Upper lobe of right lung (tissue), 1 donor: Measurements from ENCODE around the gene SCNN1A. TPM values are rescaled to one million over a fixed set of nuclear protein-coding genes. Genes with fewer than 3 reads are reported as not detected.

Experiments
- total RNA-seq: library from RNA; stranded (reverse); fragmentation: NEBNext Ultra II Directional; extraction: Animal tissue kit (Norgen Biotek cat#: 25700); gene quantifications from one replicate; pipeline ENCODE4 v1.2.1, GENCODE V29; 2021
- donor health status: DM: no; HTN: yes; CAD: no; lungs with severe emphysema.

Gene SCNN1A
- total RNA-seq, 1 donor from 2014 or later, result 199 TPM

Other genes with a start within 250 kb of the SCNN1A start
- gene CD9, start 175.2 kb downstream of the SCNN1A start, total RNA-seq, result 445 TPM
- 5.1 TPM for gene PLEKHG6, start 64.9 kb downstream of the SCNN1A start, total RNA-seq
- 185 TPM for gene TNFRSF1A, start 33.5 kb downstream of the SCNN1A start, total RNA-seq
- gene LTBR, start 8.6 kb upstream of the SCNN1A start, total RNA-seq, result 156 TPM
- 1.5 TPM for gene CD27, start 69.4 kb upstream of the SCNN1A start, total RNA-seq
- 28.4 TPM for gene TAPBPL, start 76.5 kb upstream of the SCNN1A start, total RNA-seq
- 6.3 TPM for gene VAMP1, start 95.1 kb upstream of the SCNN1A start, total RNA-seq
- gene MRPL51, start 117.7 kb upstream of the SCNN1A start, total RNA-seq, result 114 TPM
- gene NCAPD2, start 118.5 kb upstream of the SCNN1A start, total RNA-seq, result 26.7 TPM
- 736 TPM for gene GAPDH, start 159.0 kb upstream of the SCNN1A start, total RNA-seq
- 23.5 TPM for gene IFFO1, start 180.5 kb upstream of the SCNN1A start, total RNA-seq
- 32.2 TPM for gene NOP2, start 192.7 kb upstream of the SCNN1A start, total RNA-seq
- 160 TPM for gene CHD4, start 231.8 kb upstream of the SCNN1A start, total RNA-seq